IPS-NIHi7 (cell line): ENCODE measurements around the gene KIAA1671.
A peak's percentile ranks its signal among the peaks of the same experiment; 100 is the strongest.

Experiments used
- DNase-seq: peaks from one replicate; pipeline ENCODE4 v3.0.0; 2012; ENCODE audit warnings: mixed read lengths; ENCODE audit errors: extremely low spot score

Gene KIAA1671

GRCh38 chr22:25090225-25090890 lies 137.8 kb downstream of the KIAA1671 start:
- DNase-seq, result no peak

- no peak for DNase-seq
These were observed 138.9 kb downstream of the KIAA1671 start for GRCh38 chr22:25091458-25091857.

- no peak for DNase-seq
These were observed 139.6 kb downstream of the KIAA1671 start for GRCh38 chr22:25092119-25092518.

- no peak for DNase-seq
These were observed 142.1 kb downstream of the KIAA1671 start for GRCh38 chr22:25094579-25094978.

GRCh38 chr22:25095869-25096268 lies 143.4 kb downstream of the KIAA1671 start:
- DNase-seq, result no peak

GRCh38 chr22:25096638-25097405 lies 144.3 kb downstream of the KIAA1671 start:
- no peak for DNase-seq

- DNase-seq, result peak; percentile 20
These were observed 146.0 kb downstream of the KIAA1671 start for GRCh38 chr22:25098445-25099081.

- DNase-seq, result no peak
These were observed 146.7 kb downstream of the KIAA1671 start for GRCh38 chr22:25099202-25099601.

- DNase-seq, result no peak
These were observed 147.9 kb downstream of the KIAA1671 start for GRCh38 chr22:25100402-25100801.

GRCh38 chr22:25100948-25101347 lies 148.4 kb downstream of the KIAA1671 start:
- no peak for DNase-seq

GRCh38 chr22:25101501-25101900 lies 149.0 kb downstream of the KIAA1671 start:
- no peak for DNase-seq

- no peak for DNase-seq
These were observed 149.5 kb downstream of the KIAA1671 start for GRCh38 chr22:25101986-25102385.

- DNase-seq, result no peak
These were observed 150.2 kb downstream of the KIAA1671 start for GRCh38 chr22:25102722-25103121.

- no peak for DNase-seq
These were observed 151.9 kb downstream of the KIAA1671 start for GRCh38 chr22:25104367-25104766.

GRCh38 chr22:25105817-25106650 lies 153.5 kb downstream of the KIAA1671 start:
- no peak for DNase-seq

GRCh38 chr22:25109878-25110595 lies 157.5 kb downstream of the KIAA1671 start:
- DNase-seq, result no peak

- DNase-seq, result peak; percentile 89
These were observed 158.0 kb downstream of the KIAA1671 start for GRCh38 chr22:25110596-25110845.

- peak; percentile 90 for DNase-seq
These were observed 158.5 kb downstream of the KIAA1671 start for GRCh38 chr22:25110846-25111578.

- peak; percentile 46 for DNase-seq
These were observed 159.3 kb downstream of the KIAA1671 start for GRCh38 chr22:25111579-25112517.
